ENCODE measurements around the gene ACOT7. TPM values are rescaled to one million over a fixed set of nuclear protein-coding genes. Genes with fewer than 3 reads are reported as not detected.

ACOT7 gene
- total RNA-seq, 1 donor from 2014 or later, result 107 TPM

GRCh38 chr1:6278263-6278662 is 115.3 kb downstream of the ACOT7 start:
- TF ChIP-seq CTCF (conservative IDR thresholded peaks at IDR 0.05), result no peak
- no peak overlapping the region for H3K4me3 Mint-ChIP-seq
- H3K9me3 Mint-ChIP-seq, result no peaks in the 10 kb centered on the region
- peaks cover 41% of the 10 kb centered on the region for H3K4me1 Mint-ChIP-seq
- peak overlapping the region; percentile 78 for H3K27ac Mint-ChIP-seq (ENCODE audit: unreplicated experiment)
- DNase-seq (ENCODE audit: low read depth, low spot score), result no peak
- H3K36me3 Mint-ChIP-seq (ENCODE audit: low read depth), result no peaks in the 10 kb centered on the region
- H3K27me3 Mint-ChIP-seq (ENCODE audit: low read depth), result no peaks in the 10 kb centered on the region

GRCh38 chr1:6276811-6277555 is 116.6 kb downstream of the ACOT7 start:
- Mint-ChIP-seq H3K4me3 (peak overlapping the region; percentile 21), H3K36me3 (ENCODE audit: low read depth) (no peaks in the 10 kb centered on the region), H3K27ac (ENCODE audit: unreplicated experiment) (peak overlapping the region; percentile 85), H3K9me3 (no peaks in the 10 kb centered on the region), H3K27me3 (ENCODE audit: low read depth) (no peaks in the 10 kb centered on the region), H3K4me1 (peaks cover 54% of the 10 kb centered on the region)
- DNase-seq (ENCODE audit: low read depth, low spot score), result no peak
- no peak for TF ChIP-seq CTCF (conservative IDR thresholded peaks at IDR 0.05)

GRCh38 chr1:6275826-6276782 is 117.5 kb downstream of the ACOT7 start:
- no peak for TF ChIP-seq CTCF (conservative IDR thresholded peaks at IDR 0.05)
- peak; percentile 52 for DNase-seq (ENCODE audit: low read depth, low spot score)
- no peaks in the 10 kb centered on the region for H3K36me3 Mint-ChIP-seq (ENCODE audit: low read depth)
- no peaks in the 10 kb centered on the region for H3K9me3 Mint-ChIP-seq
- peaks cover 63% of the 10 kb centered on the region for H3K4me1 Mint-ChIP-seq
- H3K4me3 Mint-ChIP-seq, result peak overlapping the region; percentile 72
- H3K27me3 Mint-ChIP-seq (ENCODE audit: low read depth), result no peaks in the 10 kb centered on the region
- H3K27ac Mint-ChIP-seq (ENCODE audit: unreplicated experiment), result peak overlapping the region; percentile 85

GRCh38 chr1:6274622-6275139 is 118.9 kb downstream of the ACOT7 start:
- Mint-ChIP-seq H3K4me1 (peaks cover 74% of the 10 kb centered on the region), H3K36me3 (ENCODE audit: low read depth) (no peaks in the 10 kb centered on the region), H3K27ac (ENCODE audit: unreplicated experiment) (no peak overlapping the region), H3K27me3 (ENCODE audit: low read depth) (no peaks in the 10 kb centered on the region), H3K9me3 (no peaks in the 10 kb centered on the region), H3K4me3 (no peak overlapping the region)
- DNase-seq (ENCODE audit: low read depth, low spot score), result no peak
- no peak for TF ChIP-seq CTCF (conservative IDR thresholded peaks at IDR 0.05)

GRCh38 chr1:6274102-6274501 is 119.5 kb downstream of the ACOT7 start:
- no peak for TF ChIP-seq CTCF (conservative IDR thresholded peaks at IDR 0.05)
- Mint-ChIP-seq H3K27ac (ENCODE audit: unreplicated experiment) (no peak overlapping the region), H3K4me3 (no peak overlapping the region), H3K36me3 (ENCODE audit: low read depth) (no peaks in the 10 kb centered on the region), H3K4me1 (peaks cover 78% of the 10 kb centered on the region), H3K9me3 (no peaks in the 10 kb centered on the region), H3K27me3 (ENCODE audit: low read depth) (no peaks in the 10 kb centered on the region)
- DNase-seq (ENCODE audit: low read depth, low spot score), result no peak

All from neural crest cell (in vitro differentiated cells).